H1 (cell line): ENCODE results near the gene SNAPC2. TPM values are rescaled to one million over a fixed set of nuclear protein-coding genes. Genes with fewer than 3 reads are reported as not detected.
A peak's percentile ranks its signal among the peaks of the same experiment; 100 is the strongest.

Experiments
- CBX5 ChIP-seq: fragments of 300-800, 300-1000 bp; sonication (generic); IDR thresholded peaks from 2 replicates; pipeline ENCODE4 v1.7.1; 2016; ENCODE audit warnings: antibody characterized with exemption, low read length, low read depth
- CHD7 ChIP-seq: fragments of 300-600 bp; sonication (generic); IDR thresholded peaks from 2 replicates; pipeline ENCODE4 v1.7.1; 2012; ENCODE audit warnings: low read length, moderate library complexity, mild to moderate bottlenecking, inconsistent platforms; ENCODE audit not compliant: insufficient replicate concordance
- CTCF ChIP-seq, 3 experiments: IDR thresholded peaks; 1 replicate in 2 of 3; 2 replicates in 1 of 3; pipeline versions ENCODE4 v1.5.1 to v1.6.1; 2011; ENCODE audit warnings: low read length in 3 of 3, mild to moderate bottlenecking in 3 of 3, inconsistent platforms in 2 of 3, low read depth in 1 of 3, moderate library complexity in 1 of 3; ENCODE audit not compliant: insufficient read depth in 1 of 3; ENCODE audit errors: control extremely low read depth in 1 of 3
- POLR2A ChIP-seq, 2 experiments: IDR thresholded peaks; 1 replicate in 1 of 2; 2 replicates in 1 of 2; pipeline ENCODE4 v1.6.1; 2011; ENCODE audit warnings: low read depth in 2 of 2, low read length in 2 of 2, mild to moderate bottlenecking in 2 of 2; ENCODE audit errors: control extremely low read depth in 1 of 2
- RAD21 ChIP-seq, 2 experiments: IDR thresholded peaks in 1 of 2; conservative IDR thresholded peaks in 1 of 2; 2 replicates each; pipeline ENCODE4 v1.6.1; 2011; ENCODE audit warnings: low read depth in 2 of 2, low read length in 2 of 2, improper control_type of control experiment in 1 of 2, inconsistent platforms in 1 of 2, mild to moderate bottlenecking in 1 of 2, moderate library complexity in 1 of 2
- RXRA ChIP-seq: IDR thresholded peaks from 2 replicates; pipeline ENCODE4 v1.6.1; 2011; ENCODE audit warnings: low read depth, mild to moderate bottlenecking, low read length, moderate library complexity; ENCODE audit not compliant: insufficient read depth
- SP2 ChIP-seq: IDR thresholded peaks from 2 replicates; pipeline ENCODE4 v1.6.1; 2012; ENCODE audit warnings: mild to moderate bottlenecking, low read length, inconsistent platforms
- TAF1 ChIP-seq: IDR thresholded peaks from 2 replicates; pipeline ENCODE4 v1.6.1; 2011; ENCODE audit warnings: mild to moderate bottlenecking, low read depth, low read length
- polyA plus RNA-seq, 7 experiments: library from polyadenylated mRNA; depleted of rRNA in 3 of 7; stranded (reverse) in 5 of 7; unstranded in 2 of 7; fragments of >200 nt in 5 of 7; fragments of 200-250 nt in 2 of 7; gene quantifications; 1 replicate in 5 of 7; 2 replicates in 1 of 7; 4 replicates in 1 of 7; pipeline versions ENCODE4 v1.2.1 to v1.2.3, GENCODE V29; 2011 to 2013; ENCODE audit warnings: missing spikeins in 2 of 7, mixed read lengths in 2 of 7
- total RNA-seq: library from RNA; stranded (reverse); fragmentation: NEBNext Ultra II Directional; extraction: Animal tissue kit (Norgen Biotek cat#: 25700); gene quantifications from 2 replicates; pipeline ENCODE4 v1.2.1, GENCODE V29; 2021

Gene SNAPC2
- total and polyA plus RNA-seq, 2 of the 8 experiments (the other 6 are each of a cell fraction or from before 2014, with no cell fraction given) = 18.2 to 20.3 TPM

- TF ChIP-seq CHD7 (no peak), CTCF (IDR thresholded peaks at IDR 0.05; ENCODE audit: control extremely low read depth in 1 of 3, insufficient read depth in 1 of 3, low read depth in 1 of 3, low read length in 3 of 3) (peak; percentile 42 to 69 (median 49)), CBX5 (no peak), POLR2A (IDR thresholded peaks at IDR 0.05; ENCODE audit: control extremely low read depth in 1 of 2, low read depth in 2 of 2, low read length in 2 of 2) (no peak), RAD21 (IDR thresholded peaks at IDR 0.05 in 1 of 2, conservative IDR thresholded peaks at IDR 0.05 in 1 of 2; ENCODE audit: low read depth in 2 of 2, low read length in 2 of 2) (peak; percentile 28 to 54; a peak in 3 of 4 replicates), RXRA (no peak), SP2 (no peak), TAF1 (no peak)
Observed at GRCh38 chr19:7933411-7933810, 13.3 kb downstream of the SNAPC2 start (continued).
